Measurements from ENCODE around the gene KHDRBS2. TPM values are rescaled to one million over a fixed set of nuclear protein-coding genes. Genes with fewer than 3 reads are reported as not detected.

KHDRBS2 gene
- total RNA-seq, 1 experiment from 2014 or later: 1.2 TPM

GRCh38 chr6:62175195-62175594 lies 110.8 kb downstream of the KHDRBS2 start:
- no peak for ATAC-seq
- H3K9me3 Mint-ChIP-seq: peaks cover 32% of the 10 kb centered on the region
- H3K4me3 Mint-ChIP-seq: no peak overlapping the region
- no peaks in the 10 kb centered on the region for H3K4me1 Mint-ChIP-seq
- H3K27me3 Mint-ChIP-seq (ENCODE audit: low read depth): no peaks in the 10 kb centered on the region; the same call in 1 of the 2 replicates
- TF ChIP-seq ZNF532 (CRISPR knock-in tag; IDR thresholded peaks at IDR 0.05; ENCODE audit: borderline replicate concordance) (no peak), JUN (CRISPR knock-in tag; IDR thresholded peaks at IDR 0.05) (no peak), FOXP4 (CRISPR knock-in tag; IDR thresholded peaks at IDR 0.05) (no peak), E2F1 (CRISPR knock-in tag; IDR thresholded peaks at IDR 0.05) (no peak), PREB (CRISPR knock-in tag; IDR thresholded peaks at IDR 0.05; ENCODE audit: borderline replicate concordance) (no peak), ZNF263 (CRISPR knock-in tag; IDR thresholded peaks at IDR 0.05; ENCODE audit: low read depth) (no peak), NR3C1 (CRISPR knock-in tag; conservative IDR thresholded peaks at IDR 0.05; ENCODE audit: low read depth) (no peak), FOXP1 (CRISPR knock-in tag; IDR thresholded peaks at IDR 0.05; ENCODE audit: borderline replicate concordance) (no peak), RORB (CRISPR knock-in tag; IDR thresholded peaks at IDR 0.05) (no peak), MAX (CRISPR knock-in tag; IDR thresholded peaks at IDR 0.05) (no peak), CDX4 (CRISPR knock-in tag; IDR thresholded peaks at IDR 0.05; ENCODE audit: borderline replicate concordance) (no peak), GABPB1 (CRISPR knock-in tag; IDR thresholded peaks at IDR 0.05) (no peak), MYBL2 (CRISPR knock-in tag; IDR thresholded peaks at IDR 0.05) (no peak)
- POLR2A ChIA-PET: no interaction called here
- no peak overlapping the region for H3K27ac Mint-ChIP-seq
- no peak for DNase-seq (ENCODE audit: low spot score)
- H3K36me3 Mint-ChIP-seq: peaks cover 15% of the 10 kb centered on the region
- CTCF ChIA-PET: no interaction called here

GRCh38 chr6:62174548-62174947 lies 111.5 kb downstream of the KHDRBS2 start:
- H3K27me3 Mint-ChIP-seq (ENCODE audit: low read depth): no peaks in the 10 kb centered on the region; the same call in 1 of the 2 replicates
- H3K4me1 Mint-ChIP-seq: no peaks in the 10 kb centered on the region
- DNase-seq (ENCODE audit: low spot score) (no peak), ATAC-seq (no peak)
- H3K36me3 Mint-ChIP-seq: peaks cover 15% of the 10 kb centered on the region
- H3K9me3 Mint-ChIP-seq: peaks cover 26% of the 10 kb centered on the region
- no peak overlapping the region for H3K4me3 Mint-ChIP-seq
- H3K27ac Mint-ChIP-seq: no peak overlapping the region
- POLR2A ChIA-PET: no interaction called here
- TF ChIP-seq ZNF671 (CRISPR knock-in tag; IDR thresholded peaks at IDR 0.05) (no peak), AR (CRISPR knock-in tag; IDR thresholded peaks at IDR 0.05) (no peak), USF1 (CRISPR knock-in tag; IDR thresholded peaks at IDR 0.05) (no peak)
- CTCF ChIA-PET: no interaction called here
